ENCODE measurements around the gene RHOT2. TPM values are rescaled to one million over a fixed set of nuclear protein-coding genes. Genes with fewer than 3 reads are reported as not detected.

RHOT2 gene
- total and polyA plus RNA-seq, 9 of the 15 experiments (the other 6 are each of a cell fraction or from before 2014, with no cell fraction given), result 5.0 to 373 (median 112) TPM

GRCh38 chr16:695355-696089, 27.6 kb downstream of the RHOT2 start (continued):
- TF ChIP-seq FOXK2 (conservative IDR thresholded peaks at IDR 0.05 in 1 of 2, IDR thresholded peaks at IDR 0.05 in 1 of 2; ENCODE audit: low read depth in 2 of 2) (peak; percentile 64 to 65; a peak in 2 of 4 replicates), GTF2B (IDR thresholded peaks at IDR 0.05; ENCODE audit: extremely low read depth, insufficient read length) (no peak), PML (IDR thresholded peaks at IDR 0.05; ENCODE audit: low read length) (no peak), STAG1 (CRISPR knock-in tag; IDR thresholded peaks at IDR 0.05; ENCODE audit: borderline replicate concordance) (no peak), ZNF12 (CRISPR knock-in tag; IDR thresholded peaks at IDR 0.05) (no peak), MXD1 (CRISPR knock-in tag; IDR thresholded peaks at IDR 0.05; ENCODE audit: borderline replicate concordance, poor library complexity, severe bottlenecking) (no peak), REST (IDR thresholded peaks at IDR 0.05; ENCODE audit: borderline replicate concordance) (peak; percentile 41), REST (CRISPR knock-in tag; IDR thresholded peaks at IDR 0.05; ENCODE audit: low read depth) (0 out of 2 replicates have a peak, but pooled peaks have one; percentile 64), FOXK1 (CRISPR knock-in tag; IDR thresholded peaks at IDR 0.05; ENCODE audit: borderline replicate concordance) (no peak; the same call in 1 of the 2 replicates), JUNB (CRISPR knock-in tag; conservative IDR thresholded peaks at IDR 0.05) (no peak), E2F3 (CRISPR knock-in tag; IDR thresholded peaks at IDR 0.05) (no peak), MITF (IDR thresholded peaks at IDR 0.05) (no peak), SMARCB1 (IDR thresholded peaks at IDR 0.05; ENCODE audit: insufficient read length, low read depth) (no peak), U2AF2 (optimal IDR thresholded peaks at IDR 0.05; ENCODE audit: low read depth, low read length) (no peak), HNRNPUL1 (IDR thresholded peaks at IDR 0.05; ENCODE audit: low read length) (no peak), SIX5 (IDR thresholded peaks at IDR 0.05; ENCODE audit: borderline replicate concordance in 1 of 2, insufficient read depth in 1 of 2, low read depth in 1 of 2, low read length in 2 of 2) (no peak)

All from K562 (cell line).